Panc1 (cell line): ENCODE measurements around the gene AGBL3. TPM values are rescaled to one million over a fixed set of nuclear protein-coding genes. Genes with fewer than 3 reads are reported as not detected.

ENCODE experiments used
- ATAC-seq: fragments of 200-7000 bp; cut with Tn5 transposase; 2 replicates; pipeline ENCODE4 v1.9.1; 2020; ENCODE audit warnings: mild to moderate bottlenecking, moderate library complexity
- BruUV-seq: library from RNA; stranded (reverse); fragments of 400-500 nt; replicated peaks from 2 replicates; lab custom pipeline; 2021; lab: Mats Ljungman, UMichigan
- CTCF ChIA-PET: fragments of 300-600 bp; sonication (Branson Sonifier 250); formaldehyde crosslinking; loops from one replicate; lab custom pipeline; 2022; ENCODE audit warnings: antibody characterized with exemption; lab: Charles Lee
- POLR2A ChIA-PET: fragments of 300-600 bp; sonication (Branson Sonifier 250); formaldehyde crosslinking; loops from one replicate; lab custom pipeline; 2022; ENCODE audit warnings: antibody characterized with exemption; lab: Charles Lee
- DNase-seq: peaks from one replicate; pipeline ENCODE4 v3.0.0-alpha.2; 2010; ENCODE audit warnings: low read depth, low spot score
- H3K27ac ChIP-seq: 2 replicates; pipeline ENCODE4 v1.5.1; 2011; ENCODE audit warnings: mild to moderate bottlenecking, low read length, inconsistent platforms
- H3K27me3 ChIP-seq: fragments of 200-500 bp; sonication (Bioruptor generic); 2 replicates; pipeline ENCODE4 v1.6.0; 2014; ENCODE audit warnings: low read length, inconsistent platforms; ENCODE audit not compliant: control insufficient read depth, insufficient read depth
- H3K36me3 ChIP-seq: fragments of 200-500 bp; sonication (Bioruptor generic); 2 replicates; pipeline ENCODE4 v1.5.1; 2014; ENCODE audit warnings: inconsistent platforms, mild to moderate bottlenecking, low read length, moderate library complexity; ENCODE audit not compliant: control insufficient read depth, insufficient read depth
- H3K4me1 ChIP-seq: 2 replicates; pipeline ENCODE4 v1.5.1; 2011; ENCODE audit warnings: inconsistent platforms, mild to moderate bottlenecking, low read length, moderate library complexity; ENCODE audit not compliant: control insufficient read depth, insufficient read depth
- H3K4me3 ChIP-seq, 2 experiments: 2 replicates each; pipeline ENCODE4 v1.5.1; 2011 to 2012; ENCODE audit warnings: low read depth in 2 of 2, low read length in 2 of 2, mild to moderate bottlenecking in 2 of 2, inconsistent platforms in 1 of 2, moderate library complexity in 1 of 2
- H3K9me3 ChIP-seq: fragments of 200-500 bp; sonication (Bioruptor generic); 2 replicates; pipeline ENCODE4 v1.5.1; 2014; ENCODE audit warnings: low read depth, mild to moderate bottlenecking, inconsistent platforms, low read length, moderate library complexity; ENCODE audit not compliant: control insufficient read depth, insufficient read depth
- CTCF ChIP-seq: fragments of 450-650 bp; IDR thresholded peaks from 2 replicates; pipeline ENCODE4 v1.5.1; 2017; ENCODE audit warnings: mild to moderate bottlenecking
- POLR2AphosphoS5 ChIP-seq: IDR thresholded peaks from 2 replicates; pipeline ENCODE4 v1.6.1; 2012; ENCODE audit warnings: mild to moderate bottlenecking, low read depth, low read length, moderate library complexity
- REST ChIP-seq, 2 experiments: IDR thresholded peaks; 2 replicates each; pipeline ENCODE4 v1.6.1; 2011 to 2012; ENCODE audit warnings: low read depth in 2 of 2, control low read depth in 1 of 2, low read length in 1 of 2, mild to moderate bottlenecking in 1 of 2, moderate library complexity in 1 of 2; ENCODE audit not compliant: insufficient read depth in 1 of 2
- SIN3A ChIP-seq: IDR thresholded peaks from 2 replicates; pipeline ENCODE4 v1.6.1; 2012; ENCODE audit warnings: low read depth, mild to moderate bottlenecking, low read length, moderate library complexity, borderline replicate concordance; ENCODE audit not compliant: insufficient read depth
- TCF7L2 ChIP-seq: IDR thresholded peaks from 2 replicates; pipeline ENCODE4 v1.6.1; 2011; ENCODE audit warnings: mild to moderate bottlenecking, low read depth, low read length, inconsistent platforms
- in situ Hi-C: cut with HindIII; loops from 2 replicates; pipeline ENCODE4 v1.10.0; 2016; ENCODE audit warnings: low sequenced_read_pairs, low pct_unique_long_range_greater_than_20kb
- intact Hi-C: fragments of 100-400 bp; cut with micrococcal nuclease; formaldehyde crosslinking; loops from one replicate; pipeline ENCODE4 v1.10.0; 2022; ENCODE audit not compliant: unreplicated experiment
- total RNA-seq: library from RNA; stranded (reverse); gene quantifications from one replicate; pipeline ENCODE4 v1.2.1, GENCODE V29; 2021; ENCODE audit not compliant: unreplicated experiment

AGBL3 gene
- total RNA-seq, 1 experiment from 2014 or later: 2.5 TPM

- in situ Hi-C loops (no loop called here), intact Hi-C loops (no loop called here)
- ATAC-seq (no peak), DNase-seq (no peak)
- ChIA-PET POLR2A (interaction anchor here (0.6 kb wide), 1 partner anchor 345 kb away, joined by 3 read pairs; no protein-coding TSS in a partner anchor), CTCF (no interaction called here)
- TF ChIP-seq POLR2AphosphoS5: no peak
- no peak for TF ChIP-seq CTCF
- TF ChIP-seq REST (IDR thresholded peaks at IDR 0.05; ENCODE audit: insufficient read depth in 1 of 2, low read depth in 2 of 2, low read length in 1 of 2): no peak
- TF ChIP-seq SIN3A: no peak
- TF ChIP-seq TCF7L2: no peak
- BruUV-seq: no TSS peak
- Histone ChIP-seq H3K27ac (no peak overlapping the region), H3K4me3 (no peak overlapping the region), H3K9me3 (no peaks in the 10 kb centered on the region), H3K27me3 (no peaks in the 10 kb centered on the region), H3K4me1 (no peaks in the 10 kb centered on the region), H3K36me3 (no peaks in the 10 kb centered on the region)
Observed at GRCh38 chr7:134948246-134948645, 38.1 kb upstream of the AGBL3 start.

GRCh38 chr7:134948736-134949135, 37.6 kb upstream of the AGBL3 start:
- Histone ChIP-seq H3K36me3 (no peaks in the 10 kb centered on the region), H3K27ac (no peak overlapping the region)
- POLR2A ChIA-PET: no interaction called here

More at GRCh38 chr7:134948736-134949135, 37.6 kb upstream of the AGBL3 start:
- TF ChIP-seq TCF7L2 (no peak), REST (IDR thresholded peaks at IDR 0.05; ENCODE audit: insufficient read depth in 1 of 2, low read depth in 2 of 2, low read length in 1 of 2) (no peak), SIN3A (no peak), POLR2AphosphoS5 (no peak), CTCF (no peak)
- no peaks in the 10 kb centered on the region for H3K27me3 ChIP-seq
- intact Hi-C loops (no loop called here), in situ Hi-C loops (no loop called here)
- ATAC-seq (no peak), DNase-seq (no peak)
- no peak overlapping the region for H3K4me3 ChIP-seq
- no peaks in the 10 kb centered on the region for H3K9me3 ChIP-seq
- no peaks in the 10 kb centered on the region for H3K4me1 ChIP-seq
- CTCF ChIA-PET: no interaction called here
- no TSS peak for BruUV-seq
